22Rv1 (cell line): Measurements from ENCODE around the gene NGFR.

Source experiments
- CTCF ChIP-seq: fragments of 450-650 bp; IDR thresholded peaks from 2 replicates; pipeline ENCODE4 v1.5.1; 2017; ENCODE audit warnings: mild to moderate bottlenecking
- ZFX ChIP-seq: fragments of 450-650 bp; IDR thresholded peaks from 2 replicates; pipeline ENCODE4 v1.6.1; 2017; ENCODE audit warnings: antibody characterized with exemption, borderline replicate concordance

GRCh38 chr17:49472527-49472926 lies 22.6 kb upstream of the NGFR start:
- TF ChIP-seq CTCF (no peak), ZFX (no peak)
